ENCODE results near the gene PCSK1. TPM values are rescaled to one million over a fixed set of nuclear protein-coding genes. Genes with fewer than 3 reads are reported as not detected.
"Not testable (repeated sequence)": the region's sequence is repeated elsewhere in the genome, so short reads cannot be mapped to it uniquely, and the experiment has no call there.

The PCSK1 gene
- total RNA-seq, 1 donor from 2014 or later, result not detected

DNA sequence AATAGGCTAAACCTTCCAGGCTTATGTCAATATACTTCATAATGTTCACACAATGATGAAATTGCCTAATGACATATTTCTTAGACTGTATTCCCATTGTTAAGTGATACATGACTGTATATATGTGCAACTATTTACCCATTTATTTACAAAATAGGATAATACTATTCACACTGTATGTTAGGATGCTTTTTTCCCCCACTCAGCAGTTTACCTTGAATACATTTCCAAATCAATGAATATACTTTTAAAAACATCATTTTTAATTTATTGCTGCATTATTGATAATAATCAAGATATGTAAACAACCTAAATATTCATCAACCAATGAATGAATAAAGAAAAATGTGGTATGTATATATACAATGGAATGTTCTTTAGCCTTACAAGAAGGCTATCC, 55.5 kb downstream of the PCSK1 start:
- Histone ChIP-seq H3K4me3 (ENCODE audit: low read depth, low read length) (no peak overlapping the region), H3K27me3 (ENCODE audit: control insufficient read depth, insufficient read depth, low read length) (no peaks in the 10 kb centered on the region), H3K36me3 (ENCODE audit: control insufficient read depth, insufficient read depth, low read length) (no peaks in the 10 kb centered on the region)
- no peak for DNase-seq (ENCODE audit: low read depth)
- TF ChIP-seq, protein P1, sequence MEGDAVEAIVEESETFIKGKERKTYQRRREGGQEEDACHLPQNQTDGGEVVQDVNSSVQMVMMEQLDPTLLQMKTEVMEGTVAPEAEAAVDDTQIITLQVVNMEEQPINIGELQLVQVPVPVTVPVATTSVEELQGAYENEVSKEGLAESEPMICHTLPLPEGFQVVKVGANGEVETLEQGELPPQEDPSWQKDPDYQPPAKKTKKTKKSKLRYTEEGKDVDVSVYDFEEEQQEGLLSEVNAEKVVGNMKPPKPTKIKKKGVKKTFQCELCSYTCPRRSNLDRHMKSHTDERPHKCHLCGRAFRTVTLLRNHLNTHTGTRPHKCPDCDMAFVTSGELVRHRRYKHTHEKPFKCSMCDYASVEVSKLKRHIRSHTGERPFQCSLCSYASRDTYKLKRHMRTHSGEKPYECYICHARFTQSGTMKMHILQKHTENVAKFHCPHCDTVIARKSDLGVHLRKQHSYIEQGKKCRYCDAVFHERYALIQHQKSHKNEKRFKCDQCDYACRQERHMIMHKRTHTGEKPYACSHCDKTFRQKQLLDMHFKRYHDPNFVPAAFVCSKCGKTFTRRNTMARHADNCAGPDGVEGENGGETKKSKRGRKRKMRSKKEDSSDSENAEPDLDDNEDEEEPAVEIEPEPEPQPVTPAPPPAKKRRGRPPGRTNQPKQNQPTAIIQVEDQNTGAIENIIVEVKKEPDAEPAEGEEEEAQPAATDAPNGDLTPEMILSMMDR (IDR thresholded peaks at IDR 0.05; ENCODE audit: insufficient read depth, low read length, poor library complexity, severe bottlenecking), result no peak

- no peak for DNase-seq (ENCODE audit: low read depth)
- H3K27me3 ChIP-seq (ENCODE audit: control insufficient read depth, insufficient read depth, low read length), result no peaks in the 10 kb centered on the region
- no peaks in the 10 kb centered on the region for H3K36me3 ChIP-seq (ENCODE audit: control insufficient read depth, insufficient read depth, low read length)
- TF ChIP-seq, protein P1 (IDR thresholded peaks at IDR 0.05; ENCODE audit: insufficient read depth, low read length, poor library complexity, severe bottlenecking), result no peak
- no peak overlapping the region for H3K4me3 ChIP-seq (ENCODE audit: low read depth, low read length)
Observed at GRCh38 chr5:96377167-96377566, 55.9 kb downstream of the PCSK1 start.

GRCh38 chr5:96374653-96375052, 58.4 kb downstream of the PCSK1 start:
- TF ChIP-seq, protein P1 (IDR thresholded peaks at IDR 0.05; ENCODE audit: insufficient read depth, low read length, poor library complexity, severe bottlenecking), result no peak
- no peaks in the 10 kb centered on the region for H3K27me3 ChIP-seq (ENCODE audit: control insufficient read depth, insufficient read depth, low read length)
- no peak overlapping the region for H3K4me3 ChIP-seq (ENCODE audit: low read depth, low read length)
- H3K36me3 ChIP-seq (ENCODE audit: control insufficient read depth, insufficient read depth, low read length), result no peaks in the 10 kb centered on the region
- DNase-seq (ENCODE audit: low read depth), result no peak

DNA sequence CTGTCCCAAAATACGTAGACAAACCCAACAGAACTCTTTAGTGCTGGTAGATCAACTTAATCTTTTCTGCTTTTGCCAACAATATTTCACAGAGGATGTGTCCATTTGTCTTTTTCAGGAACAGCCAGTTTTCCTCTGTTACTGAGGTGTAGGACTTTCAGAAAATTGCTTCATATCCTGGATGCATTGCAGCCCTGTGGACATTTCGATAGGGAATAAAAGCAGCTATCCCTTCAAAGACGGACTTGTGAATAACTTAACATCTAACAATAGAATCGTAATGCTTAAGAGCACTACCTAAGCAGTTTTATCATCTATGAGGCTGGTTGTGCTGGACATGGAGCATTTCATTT, 59.7 kb downstream of the PCSK1 start:
- Histone ChIP-seq H3K27me3 (ENCODE audit: control insufficient read depth, insufficient read depth, low read length) (no peaks in the 10 kb centered on the region), H3K36me3 (ENCODE audit: control insufficient read depth, insufficient read depth, low read length) (no peaks in the 10 kb centered on the region)
- TF ChIP-seq, protein P1 (IDR thresholded peaks at IDR 0.05; ENCODE audit: insufficient read depth, low read length, poor library complexity, severe bottlenecking), result no peak

GRCh38 chr5:96372726-96373380, 60.2 kb downstream of the PCSK1 start:
- Histone ChIP-seq H3K4me3 (ENCODE audit: low read depth, low read length) (no peak overlapping the region), H3K27me3 (ENCODE audit: control insufficient read depth, insufficient read depth, low read length) (no peaks in the 10 kb centered on the region), H3K36me3 (ENCODE audit: control insufficient read depth, insufficient read depth, low read length) (no peaks in the 10 kb centered on the region)
- TF ChIP-seq, protein P1 (IDR thresholded peaks at IDR 0.05; ENCODE audit: insufficient read depth, low read length, poor library complexity, severe bottlenecking), result no peak
- DNase-seq (ENCODE audit: low read depth), result no peak

More for the DNA sequence above, 59.7 kb downstream of the PCSK1 start:
- no peak for DNase-seq (ENCODE audit: low read depth)
- H3K4me3 ChIP-seq (ENCODE audit: low read depth, low read length), result no peak overlapping the region

GRCh38 chr5:96370976-96371375, 62.1 kb downstream of the PCSK1 start:
- H3K4me3 ChIP-seq (ENCODE audit: low read depth, low read length), result no peak overlapping the region
- DNase-seq (ENCODE audit: low read depth), result no peak
- no peaks in the 10 kb centered on the region for H3K27me3 ChIP-seq (ENCODE audit: control insufficient read depth, insufficient read depth, low read length)
- TF ChIP-seq, protein P1 (IDR thresholded peaks at IDR 0.05; ENCODE audit: insufficient read depth, low read length, poor library complexity, severe bottlenecking), result no peak
- H3K36me3 ChIP-seq (ENCODE audit: control insufficient read depth, insufficient read depth, low read length), result no peaks in the 10 kb centered on the region

- not testable (repeated sequence) for H3K36me3 ChIP-seq (ENCODE audit: control insufficient read depth, insufficient read depth, low read length); H3K4me3 ChIP-seq (ENCODE audit: low read depth, low read length); H3K27me3 ChIP-seq (ENCODE audit: control insufficient read depth, insufficient read depth, low read length); DNase-seq (ENCODE audit: low read depth)
Observed at GRCh38 chr5:96367337-96367736, 65.7 kb downstream of the PCSK1 start.

Measured in kidney epithelial cell (primary cell).